Measurements from ENCODE around the gene COX7A1.
"Not testable (repeated sequence)": the region's sequence is repeated elsewhere in the genome, so short reads cannot be mapped to it uniquely, and the experiment has no call there.

Gene COX7A1

DNA sequence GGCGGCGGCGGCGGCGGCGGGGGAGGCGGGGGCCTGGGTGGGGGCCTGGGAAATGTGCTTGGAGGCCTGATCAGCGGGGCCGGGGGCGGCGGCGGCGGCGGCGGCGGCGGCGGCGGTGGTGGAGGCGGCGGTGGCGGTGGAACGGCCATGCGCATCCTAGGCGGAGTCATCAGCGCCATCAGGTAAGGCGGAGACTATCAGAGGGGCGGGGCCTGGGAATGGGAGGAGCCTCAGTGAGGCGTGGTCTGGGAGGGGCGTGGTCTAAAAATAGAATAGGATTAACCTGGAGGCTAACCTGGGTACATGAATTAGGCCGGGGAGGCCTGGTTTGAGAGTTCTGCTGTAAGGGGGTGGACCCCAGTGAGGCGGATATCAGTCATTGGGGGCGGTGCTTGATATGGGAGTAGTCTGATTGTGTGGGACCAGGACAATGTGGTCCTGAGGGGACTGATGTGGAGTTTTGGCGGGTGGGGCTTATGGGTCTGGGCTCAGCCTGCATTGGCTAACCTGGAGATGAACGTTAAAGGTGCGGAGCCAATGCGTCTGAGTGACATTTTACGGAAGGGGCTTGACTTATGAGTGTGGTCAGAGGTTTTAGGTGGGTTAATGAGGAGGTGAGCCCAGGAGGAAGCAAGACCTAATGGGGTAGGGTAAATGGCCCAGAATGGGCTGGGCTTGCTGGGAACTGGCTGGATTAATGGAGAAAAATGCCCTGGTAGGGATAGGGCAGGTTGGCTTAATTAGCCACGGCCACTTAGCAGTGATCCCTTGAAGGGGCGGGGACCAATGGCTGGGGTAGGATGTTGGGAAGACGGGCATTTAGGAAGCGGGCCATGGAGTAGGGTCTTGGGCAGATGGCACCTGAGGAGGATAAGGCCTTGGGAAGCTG lies 11.0 kb downstream of the COX7A1 start:
- DNase-seq: peak; percentile 10 to 48

DNA sequence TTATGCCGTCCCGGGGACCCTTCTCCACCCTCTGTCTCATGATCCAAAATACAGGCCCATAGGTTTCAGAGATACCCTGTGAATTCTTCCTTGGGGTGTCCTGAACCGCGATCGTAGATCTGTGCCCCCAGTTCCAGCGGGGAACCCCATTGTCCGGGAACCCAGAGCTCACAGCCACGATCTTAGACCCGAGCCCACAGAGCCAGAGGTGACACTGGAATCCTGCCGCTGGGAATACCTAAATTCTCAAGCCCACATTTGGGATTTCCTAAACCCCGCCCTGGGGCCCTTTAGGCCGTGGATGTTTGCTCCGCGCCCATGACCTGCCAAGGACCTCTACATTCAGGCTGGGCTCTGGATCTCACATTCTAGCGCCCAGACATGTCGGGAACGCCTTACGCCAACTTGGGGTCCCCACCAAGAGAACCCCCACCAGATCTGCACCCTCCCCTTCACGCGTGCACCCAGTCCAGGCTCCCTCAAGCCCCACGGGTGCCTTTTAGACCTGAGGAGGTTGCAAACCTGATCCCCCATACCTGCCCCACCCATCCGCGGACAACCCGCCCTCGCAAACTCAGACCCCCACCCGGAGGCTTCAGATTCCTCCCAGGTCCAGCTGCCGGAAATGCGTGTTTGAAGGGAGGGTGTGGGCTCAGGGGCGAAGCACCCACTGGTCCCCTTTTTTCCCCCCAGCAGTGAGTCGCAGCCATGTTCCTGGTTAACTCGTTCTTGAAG lies 11.8 kb downstream of the COX7A1 start:
- DNase-seq: no peak

DNA sequence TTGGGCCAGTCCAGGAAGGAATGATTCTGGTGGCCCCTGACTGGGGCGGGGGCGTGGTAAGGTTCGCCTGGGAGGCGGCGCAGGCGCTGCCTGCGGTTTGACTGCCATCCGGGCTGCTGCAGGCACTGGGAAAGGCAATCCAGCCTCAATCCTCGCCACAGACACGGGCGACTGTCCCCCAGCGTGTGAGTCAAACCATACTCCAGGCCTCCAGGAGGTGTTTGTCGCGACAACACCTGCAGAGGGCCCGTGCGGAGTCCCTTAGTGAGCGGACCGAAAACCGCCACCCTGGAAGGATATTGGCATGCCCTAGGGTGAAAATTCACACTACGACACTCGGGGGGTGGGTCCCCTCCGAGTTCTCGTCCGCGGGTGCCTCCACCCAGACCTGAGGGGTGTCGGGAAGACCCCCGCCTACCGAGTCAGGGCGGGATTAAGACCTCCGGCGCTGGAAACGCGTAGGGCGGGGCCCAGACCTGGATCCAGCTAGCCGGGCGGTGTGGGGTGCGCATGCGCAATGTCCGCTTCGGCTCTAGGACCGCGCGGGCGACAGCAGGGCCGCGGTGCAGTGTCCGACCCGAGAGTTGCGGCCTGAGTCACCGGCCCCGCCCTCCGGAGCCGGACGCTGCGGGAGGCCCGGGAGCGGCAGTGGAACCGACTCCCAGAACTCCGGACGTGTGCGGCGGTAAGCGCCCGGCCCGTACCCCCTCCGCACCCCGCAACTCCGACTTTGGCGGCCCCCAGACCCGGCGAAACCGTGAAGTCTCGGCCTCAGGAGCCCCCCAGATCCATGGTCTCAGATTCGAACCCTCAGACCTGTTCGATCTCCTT lies 12.6 kb downstream of the COX7A1 start, which contains the start of gene CAPNS1:
Gene CAPNS1, plus strand, starts transcription at position 594 of the 831 bp plus-strand sequence. CDS start 946 bp downstream, outside the sequence.
- DNase-seq: peak; percentile 92 to 96

DNA sequence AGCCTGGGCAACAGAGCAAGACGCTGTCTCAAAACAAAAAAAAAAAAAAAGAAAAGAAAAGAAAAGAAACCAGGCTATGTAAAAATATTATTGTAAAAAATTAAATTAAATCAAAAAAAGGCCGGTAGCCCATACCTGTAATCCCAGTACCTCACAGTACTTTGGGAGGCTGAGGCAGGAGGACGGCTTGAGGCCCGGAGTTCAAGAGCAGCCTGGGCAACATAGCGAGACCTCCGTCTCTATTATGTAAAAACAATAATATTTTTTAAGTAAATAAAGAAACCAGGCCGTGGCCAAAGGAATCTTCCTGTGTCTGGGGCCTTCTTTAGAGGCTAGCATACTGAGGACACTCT lies 13.2 kb downstream of the COX7A1 start:
- no peak for DNase-seq

DNA sequence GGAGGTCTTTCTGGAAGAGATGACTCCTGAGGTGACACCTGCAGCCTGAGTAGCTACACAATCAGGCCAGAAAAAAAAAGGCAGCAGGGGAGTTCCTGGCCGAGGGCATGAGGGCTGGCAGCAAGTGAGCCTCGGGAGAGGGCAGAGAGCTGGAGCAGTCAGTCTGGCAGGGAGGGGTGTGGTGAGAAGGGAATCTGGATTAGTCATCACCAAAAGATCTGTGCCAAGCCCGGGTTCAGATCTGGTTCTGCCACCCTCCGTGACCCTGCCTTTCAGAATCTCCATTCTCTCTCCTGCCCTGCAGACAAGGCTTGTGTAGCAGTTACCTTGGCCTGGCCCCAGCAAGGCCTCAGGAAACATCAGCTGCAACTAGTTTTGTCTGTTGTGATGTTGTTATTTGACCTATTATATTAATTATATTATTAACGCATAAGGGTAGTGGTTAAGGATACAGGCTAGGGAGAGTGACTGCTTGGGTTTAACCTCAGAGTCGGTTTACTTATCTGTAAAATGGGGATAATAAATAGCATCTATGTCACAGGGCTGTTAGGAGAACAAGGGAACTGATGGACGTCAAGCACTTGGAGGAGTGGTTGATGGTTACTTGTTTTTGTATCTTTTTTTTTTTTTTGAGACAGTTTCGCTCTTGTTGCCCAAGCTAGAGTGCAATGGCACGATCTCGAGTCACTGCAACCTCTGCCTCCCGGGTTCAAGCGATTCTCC lies 15.1 kb downstream of the COX7A1 start:
- no peak for DNase-seq

DNA sequence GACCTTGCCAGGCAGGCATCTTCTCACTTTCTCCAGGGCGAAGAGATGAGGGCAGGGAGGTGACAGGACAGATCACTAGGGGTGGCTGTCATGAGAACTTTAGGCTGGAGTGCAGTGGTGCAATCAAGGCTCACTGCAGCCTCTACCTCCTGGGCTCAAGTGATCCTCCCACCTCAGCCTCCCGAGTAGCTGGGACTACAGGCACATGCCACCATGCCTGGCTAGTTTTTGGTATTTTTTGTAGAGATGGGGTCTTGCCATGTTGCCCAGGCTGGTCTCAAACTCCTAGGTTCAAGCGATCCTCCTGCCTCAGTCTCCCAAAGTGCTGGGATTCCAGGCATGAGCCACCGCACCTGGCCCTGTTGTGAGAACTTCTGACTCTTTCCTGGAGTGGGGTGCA lies 17.4 kb downstream of the COX7A1 start:
- not testable (repeated sequence) for DNase-seq

DNA sequence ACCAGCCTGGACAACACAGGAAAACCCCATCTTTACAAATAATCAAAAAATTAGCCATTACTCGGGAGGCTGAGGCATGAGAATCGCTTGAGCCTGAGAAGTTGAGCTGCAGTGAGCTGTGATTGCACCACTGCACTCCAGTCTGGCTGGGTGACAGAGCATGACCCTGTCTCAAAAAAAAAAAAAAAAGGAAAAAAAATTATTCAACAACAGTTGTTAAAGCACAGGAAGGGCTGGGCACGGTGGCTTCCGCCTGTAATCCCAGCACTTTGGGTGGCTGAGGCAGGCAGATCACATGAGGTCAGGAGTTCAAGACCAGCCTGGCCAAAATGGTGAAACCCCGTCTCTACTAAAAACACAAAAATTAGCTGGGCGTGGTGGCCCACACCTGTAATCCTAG lies 21.0 kb downstream of the COX7A1 start:
- DNase-seq: not testable (repeated sequence)

DNA sequence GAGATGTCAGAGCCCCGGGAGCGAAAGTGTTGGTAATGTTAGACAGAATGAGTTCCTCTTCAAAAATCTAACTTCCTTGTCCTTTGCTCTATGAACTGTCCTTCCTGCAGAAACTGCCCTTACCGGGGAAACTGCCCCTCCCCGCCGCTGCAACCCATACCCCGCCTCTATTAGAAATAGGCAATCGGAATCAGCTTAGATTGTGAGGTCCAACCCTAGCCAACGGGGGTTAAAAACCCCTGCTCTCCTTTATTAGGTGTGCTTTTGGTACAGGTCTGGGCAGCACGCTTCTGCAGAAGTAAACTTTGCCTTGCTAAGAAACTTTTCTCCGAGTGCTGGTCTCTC lies 23.9 kb downstream of the COX7A1 start:
- no peak for DNase-seq

DNA sequence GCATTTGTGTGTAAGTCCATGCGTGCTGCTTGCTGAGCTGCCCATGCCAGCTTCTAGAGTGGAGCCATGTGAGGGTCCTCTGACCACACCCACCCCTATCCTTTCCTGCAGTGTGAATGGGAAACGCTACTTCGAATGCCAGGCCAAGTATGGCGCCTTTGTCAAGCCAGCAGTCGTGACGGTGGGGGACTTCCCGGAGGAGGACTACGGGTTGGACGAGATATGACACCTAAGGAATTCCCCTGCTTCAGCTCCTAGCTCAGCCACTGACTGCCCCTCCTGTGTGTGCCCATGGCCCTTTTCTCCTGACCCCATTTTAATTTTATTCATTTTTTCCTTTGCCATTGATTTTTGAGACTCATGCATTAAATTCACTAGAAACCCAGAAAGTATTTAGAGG lies 26.7 kb downstream of the COX7A1 start:
- DNase-seq: no peak

DNA sequence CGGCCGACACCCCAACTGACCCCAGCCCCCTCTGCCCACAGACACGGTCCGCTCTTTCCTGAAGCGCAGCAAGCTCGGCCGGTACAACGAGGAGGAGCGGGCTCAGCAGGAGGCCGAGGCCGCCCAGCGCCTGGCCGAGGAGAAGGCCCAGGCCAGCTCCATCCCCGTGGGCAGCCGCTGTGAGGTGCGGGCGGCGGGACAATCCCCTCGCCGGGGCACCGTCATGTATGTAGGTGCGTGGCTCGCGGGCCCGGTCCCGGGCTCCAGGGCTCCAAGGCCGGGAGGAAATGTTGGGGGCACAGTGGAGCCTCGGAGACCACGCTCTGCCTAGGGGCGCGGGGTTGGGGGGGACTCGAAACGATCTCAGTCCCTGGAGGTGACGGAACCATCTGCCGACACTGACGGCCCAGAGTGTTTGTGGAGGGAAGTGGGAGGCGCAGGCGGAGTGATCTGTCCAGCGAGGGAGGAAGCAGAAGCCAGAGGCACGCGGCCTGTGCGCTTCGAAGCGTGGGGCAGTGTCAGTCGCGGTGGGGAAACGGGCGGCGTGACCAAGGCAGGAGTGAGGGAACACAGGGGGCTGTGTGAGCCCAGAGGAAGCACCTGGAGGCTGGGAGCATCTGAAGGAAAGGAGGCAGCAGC lies 30.6 kb downstream of the COX7A1 start:
- DNase-seq: no peak

DNA sequence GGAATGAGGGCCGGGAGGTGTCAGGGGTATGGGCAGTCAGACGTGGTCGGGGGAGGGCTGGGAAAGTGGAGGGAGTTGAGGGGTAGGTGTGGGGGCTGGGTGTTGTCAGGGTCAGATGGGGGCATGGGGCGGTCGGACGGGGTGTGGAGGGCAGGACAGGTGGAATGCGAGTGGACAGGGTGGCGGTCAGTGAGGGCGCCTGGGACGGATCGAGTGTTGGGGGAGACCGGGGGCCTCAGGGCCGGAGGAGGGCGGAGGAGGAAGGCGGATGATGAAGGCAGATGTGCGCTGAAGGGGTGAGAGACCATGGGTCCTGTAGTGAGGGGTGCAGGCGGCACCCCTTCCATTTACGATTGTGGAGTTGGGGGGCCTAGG lies 31.3 kb downstream of the COX7A1 start:
- DNase-seq: no peak

DNA sequence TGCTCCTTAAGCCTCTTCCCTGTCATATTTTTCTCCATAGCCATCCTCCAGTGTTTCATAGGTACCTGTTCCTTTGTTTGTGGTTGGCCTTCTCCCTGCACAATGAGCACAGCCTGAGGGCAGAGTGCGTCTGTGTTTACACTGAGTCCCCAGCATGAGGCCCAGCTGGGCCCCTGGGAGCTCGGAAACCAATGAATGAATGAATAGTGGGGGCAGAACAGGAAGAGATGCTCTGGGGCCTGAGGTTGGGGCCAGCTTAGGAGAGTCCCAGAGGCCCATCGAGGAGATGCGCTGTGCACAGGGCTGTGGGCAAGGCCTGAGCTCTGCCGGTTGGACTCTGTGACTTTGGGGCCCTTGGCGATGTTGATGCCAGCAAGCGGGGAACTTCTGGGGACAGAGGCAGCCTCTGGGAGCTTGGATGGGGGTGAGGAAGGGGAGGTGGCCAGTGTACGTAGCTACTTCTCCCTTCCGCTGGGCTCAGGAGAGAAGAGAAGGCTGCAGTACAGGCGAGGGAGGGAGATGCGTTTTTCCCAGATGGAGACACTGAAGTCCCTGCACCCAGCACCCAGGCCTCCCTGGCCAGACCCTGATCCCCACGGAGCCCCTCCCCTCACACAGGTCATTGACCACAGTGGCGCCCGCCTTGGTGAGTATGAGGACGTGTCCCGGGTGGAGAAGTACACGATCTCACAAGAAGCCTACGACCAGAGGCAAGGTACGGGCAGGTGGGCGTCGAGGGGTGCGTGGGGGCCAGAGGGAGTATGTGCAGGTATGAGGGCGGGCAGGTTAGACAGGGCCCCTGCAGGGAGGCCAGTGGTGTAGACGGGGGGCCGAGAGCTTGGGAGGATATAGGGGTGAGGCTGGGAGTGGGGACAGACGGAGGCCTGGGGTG lies 31.9 kb downstream of the COX7A1 start:
- DNase-seq: no peak

DNA sequence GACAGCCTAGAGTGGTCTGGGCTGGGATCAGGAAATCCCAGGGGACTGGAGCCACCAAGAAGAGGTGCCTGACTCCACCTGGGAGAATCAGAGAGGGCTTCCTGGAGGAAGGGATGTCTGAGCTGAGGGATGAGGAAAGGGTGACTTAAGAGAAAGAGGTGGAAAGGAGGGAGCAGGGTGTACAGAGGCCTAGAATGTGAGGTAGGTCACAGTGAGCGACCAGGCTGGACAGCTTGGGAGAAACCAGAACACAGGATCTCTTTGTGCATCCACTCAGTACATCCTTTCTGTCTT lies 36.0 kb downstream of the COX7A1 start:
- DNase-seq: no peak

DNA sequence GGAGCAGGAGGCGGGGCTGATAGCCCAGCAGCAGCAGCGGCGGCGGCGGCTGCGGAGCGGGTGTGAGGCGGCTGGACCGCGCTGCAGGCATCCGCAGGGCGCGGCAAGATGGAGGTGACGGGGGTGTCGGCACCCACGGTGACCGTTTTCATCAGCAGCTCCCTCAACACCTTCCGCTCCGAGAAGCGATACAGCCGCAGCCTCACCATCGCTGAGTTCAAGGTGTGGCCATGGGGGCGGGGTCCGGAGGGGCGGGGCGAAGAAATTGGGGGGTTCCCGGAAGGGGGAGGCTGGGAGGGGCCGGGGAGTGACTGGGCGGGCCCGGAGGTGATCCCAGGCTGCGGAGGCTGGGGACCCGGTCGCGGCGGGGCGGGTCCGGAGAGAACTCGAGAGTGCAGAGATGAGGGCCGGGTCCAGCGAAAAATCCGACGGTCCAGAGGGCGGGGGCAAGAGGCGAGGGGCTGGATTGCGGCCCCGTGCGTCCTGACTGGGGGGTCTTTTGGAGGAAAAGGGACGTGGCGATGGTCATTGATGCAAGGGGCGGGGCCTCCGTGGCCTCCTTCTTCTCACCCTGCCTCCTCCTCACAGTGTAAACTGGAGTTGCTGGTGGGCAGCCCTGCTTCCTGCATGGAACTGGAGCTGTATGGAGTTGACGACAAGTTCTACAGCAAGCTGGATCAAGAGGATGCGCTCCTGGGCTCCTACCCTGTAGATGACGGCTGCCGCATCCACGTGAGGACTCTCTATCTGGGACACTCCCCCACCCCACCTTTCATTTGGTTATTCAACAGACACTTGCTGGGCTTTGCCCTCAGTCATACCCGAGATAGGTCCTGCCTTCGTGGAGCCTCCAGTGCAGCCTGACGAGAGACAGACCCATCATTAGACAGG lies 36.5 kb downstream of the COX7A1 start, which contains the start of gene TBCB:
Gene TBCB, plus strand, starts transcription at position 16 of the 891 bp plus-strand sequence. Its CDS starts 93 bp downstream, at position 109.
- DNase-seq: no peak

DNA sequence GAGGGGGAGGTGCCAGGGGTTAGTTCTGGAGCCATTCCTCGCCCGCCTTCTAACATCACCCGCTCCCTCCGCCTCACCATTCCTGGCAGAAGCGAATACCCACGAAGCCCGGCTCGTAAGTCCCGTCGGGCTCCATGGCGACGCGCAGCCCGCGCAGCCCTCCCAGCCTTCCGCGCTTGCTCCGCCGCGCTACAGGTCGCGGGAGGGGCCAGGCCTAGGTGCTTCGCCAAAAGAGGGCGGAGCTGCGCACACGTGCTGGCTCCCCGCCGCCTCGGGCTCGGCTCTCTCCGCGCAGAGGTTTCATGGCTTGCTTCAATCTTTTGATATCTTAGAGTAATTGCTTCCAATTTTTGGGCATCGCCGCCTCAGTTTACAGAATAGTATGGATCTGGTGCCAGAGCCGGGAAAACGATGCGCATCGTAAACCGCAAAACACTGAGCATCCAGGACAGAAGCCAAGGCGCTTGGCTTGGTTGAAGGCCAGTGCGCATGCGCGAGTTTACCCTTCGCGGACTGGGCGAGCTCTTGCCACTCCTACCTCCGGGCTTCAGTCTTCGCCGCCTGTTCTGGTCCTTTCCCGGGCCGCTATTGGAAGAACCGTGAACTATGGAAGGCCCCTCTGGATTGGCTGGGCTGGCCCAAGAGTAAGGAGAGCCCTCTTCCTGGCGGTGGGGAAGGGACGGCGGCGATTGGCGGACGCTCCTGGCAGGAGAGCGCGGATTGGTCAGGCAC lies 37.4 kb downstream of the COX7A1 start, which contains the start of gene POLR2I:
Gene POLR2I, minus strand, starts transcription at position 155 of the 732 bp plus-strand sequence. Its CDS starts 19 bp downstream, at position 136.
- peak; percentile 99 to 100 for DNase-seq

DNA sequence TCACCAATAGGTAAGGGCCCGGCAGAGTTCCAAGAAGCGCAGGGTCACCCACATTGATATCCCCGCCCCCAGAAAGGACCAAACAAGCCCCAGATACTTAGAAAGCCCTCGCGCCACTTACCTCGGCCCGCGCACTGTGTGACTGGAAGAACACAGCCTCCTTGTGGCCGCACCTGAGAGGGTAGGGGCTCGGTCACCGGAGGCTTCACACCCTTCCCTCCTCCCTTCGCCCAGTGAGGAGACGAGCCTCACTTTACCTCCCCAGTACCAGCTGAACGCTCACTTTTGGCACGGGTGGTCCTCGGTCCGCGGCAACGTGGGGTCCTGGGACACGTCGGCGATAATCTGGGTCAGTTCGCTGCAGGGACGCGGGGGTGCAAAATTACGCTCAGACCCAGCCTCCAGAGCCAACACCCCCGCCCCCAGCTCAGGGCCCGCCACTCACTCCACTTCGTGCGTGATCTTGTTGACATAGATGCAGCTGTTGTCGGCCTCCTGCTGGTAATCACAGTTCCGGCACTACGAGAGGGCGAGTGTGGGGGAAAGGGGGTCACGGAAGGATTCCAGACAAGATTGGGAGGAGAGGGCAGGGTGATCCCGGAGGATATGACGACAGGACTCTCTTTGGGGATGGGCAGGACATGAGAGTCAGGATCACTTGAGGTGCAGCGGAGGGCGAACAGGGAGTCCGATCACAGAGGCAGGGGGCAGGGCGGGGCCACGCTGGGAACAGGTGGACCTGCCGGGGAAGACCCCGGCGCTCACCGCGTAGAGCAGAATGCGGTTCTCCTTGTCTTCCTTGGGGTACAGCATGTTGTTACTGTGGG lies 38.1 kb downstream of the COX7A1 start:
- DNase-seq: peak in 1 of 2 donors; percentile 29

DNA sequence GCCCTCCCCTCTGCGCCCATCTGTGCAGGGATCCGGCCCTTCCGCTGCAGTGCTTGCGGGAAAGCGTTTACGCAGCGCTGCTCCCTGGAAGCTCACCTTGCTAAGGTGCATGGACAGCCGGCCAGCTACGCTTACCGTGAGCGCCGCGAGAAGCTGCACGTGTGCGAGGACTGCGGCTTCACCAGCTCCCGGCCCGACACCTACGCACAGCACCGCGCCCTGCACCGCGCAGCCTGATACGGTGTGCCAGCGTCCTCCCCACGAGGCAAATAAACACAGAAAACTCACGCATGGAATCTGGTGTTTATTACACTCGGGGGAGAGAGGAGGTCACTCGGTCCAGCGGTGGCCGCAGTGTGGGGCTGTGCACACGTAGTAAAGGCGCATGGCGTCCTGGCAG lies 38.8 kb downstream of the COX7A1 start:
- no peak for DNase-seq

DNA sequence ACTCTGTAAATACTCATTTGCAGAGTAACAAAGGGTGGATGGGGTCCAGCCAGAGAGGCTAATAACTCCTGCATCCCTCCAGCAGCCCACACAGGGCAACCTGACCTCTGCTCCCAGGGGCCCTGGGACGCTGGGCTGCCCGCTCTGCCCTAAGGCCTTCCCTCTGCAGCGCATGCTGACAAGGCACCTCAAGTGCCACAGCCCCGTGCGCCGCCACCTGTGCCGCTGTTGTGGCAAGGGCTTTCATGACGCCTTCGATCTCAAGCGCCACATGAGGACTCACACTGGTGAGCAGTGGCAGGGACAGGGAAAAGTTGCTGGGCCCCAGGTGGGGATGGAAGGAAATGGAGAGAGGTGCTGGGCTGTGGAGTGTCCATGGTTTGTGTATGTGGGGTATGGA lies 39.6 kb downstream of the COX7A1 start:
- no peak for DNase-seq

Measured in hippocampal formation (tissue), 2 donors.